ENCODE results near the gene NGB. TPM values are rescaled to one million over a fixed set of nuclear protein-coding genes. Genes with fewer than 3 reads are reported as not detected.

Gene NGB
- total RNA-seq, 1 experiment from 2014 or later = not detected

DNA sequence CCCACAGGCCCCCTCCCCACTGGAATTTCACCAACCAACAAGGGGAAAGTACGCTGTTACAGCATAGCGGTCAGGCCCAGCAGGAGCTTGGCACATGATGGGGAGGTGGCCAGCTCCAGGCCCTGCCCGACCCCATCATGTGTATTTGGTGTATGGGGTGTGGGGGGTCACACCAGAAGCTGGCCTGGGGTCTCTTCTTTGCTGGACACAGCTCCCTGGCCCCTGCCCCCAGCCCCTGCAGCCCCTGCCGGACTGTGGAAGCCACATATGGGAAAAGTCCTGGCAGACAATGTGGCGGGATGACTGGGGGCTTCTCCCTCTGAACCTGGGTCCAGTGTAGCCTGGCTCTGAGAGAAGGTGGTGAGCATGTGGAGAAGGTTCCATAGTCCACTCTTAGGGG, 12.4 kb downstream of the NGB start:
- no peak for DNase-seq (ENCODE audit: low read depth, low spot score)
- CTCF ChIA-PET = no interaction called here
- Histone ChIP-seq H2AFZ (ENCODE audit: low read depth, low read length, poor library complexity, severe bottlenecking) (no peak overlapping the region), H3K79me2 (ENCODE audit: insufficient read depth, low read length) (no peaks in the 10 kb centered on the region), H3K27ac (ENCODE audit: low read depth, low read length) (no peak overlapping the region), H3K4me3 (replicated peaks in 1 of 2; ENCODE audit: low read depth in 1 of 2, low read length in 2 of 2) (no peak overlapping the region), H3K9me3 (ENCODE audit: control insufficient read depth in 1 of 2, insufficient read depth in 1 of 2, low read depth in 1 of 2, low read length in 2 of 2) (no peaks in the 10 kb centered on the region), H4K20me1 (ENCODE audit: insufficient read depth) (no peaks in the 10 kb centered on the region), H3K9ac (ENCODE audit: low read length) (no peak overlapping the region), H3K27me3 (ENCODE audit: insufficient read depth, low read length) (no peaks in the 10 kb centered on the region), H3K4me2 (ENCODE audit: low read length) (no peak overlapping the region), H3K9me2 (ENCODE audit: insufficient read depth) (no peaks in the 10 kb centered on the region), H3K4me1 (ENCODE audit: control insufficient read depth in 1 of 2, insufficient read depth in 2 of 2, low read length in 2 of 2) (no peaks in the 10 kb centered on the region), H3K36me3 (ENCODE audit: control insufficient read depth in 1 of 2, insufficient read depth in 2 of 2, low read length in 2 of 2) (no peaks in the 10 kb centered on the region)
- ATAC-seq = no peak
- TF ChIP-seq SP1 (IDR thresholded peaks at IDR 0.05; ENCODE audit: low read depth) (no peak), EZH2 (IDR thresholded peaks at IDR 0.05) (no peak), CEBPB (IDR thresholded peaks at IDR 0.05; ENCODE audit: low read depth) (no peak), SRF (IDR thresholded peaks at IDR 0.05; ENCODE audit: low read depth) (no peak), RAD21 (IDR thresholded peaks at IDR 0.05; ENCODE audit: low read depth) (no peak), YY1 (IDR thresholded peaks at IDR 0.05; ENCODE audit: extremely low read depth, insufficient replicate concordance, low read depth, low read length) (no peak), CBX3 (IDR thresholded peaks at IDR 0.05; ENCODE audit: low read depth) (no peak), JUND (IDR thresholded peaks at IDR 0.05) (no peak), EGR1 (IDR thresholded peaks at IDR 0.05; ENCODE audit: low read depth) (no peak), SIN3A (IDR thresholded peaks at IDR 0.05; ENCODE audit: low read depth) (no peak), ZNF274 (IDR thresholded peaks at IDR 0.05; ENCODE audit: low read depth, low read length) (no peak), POLR2AphosphoS5 (IDR thresholded peaks at IDR 0.05; ENCODE audit: low read depth, low read length) (no peak), ZFX (IDR thresholded peaks at IDR 0.05) (no peak), POLR2A (IDR thresholded peaks at IDR 0.05; ENCODE audit: borderline replicate concordance, extremely low read depth, insufficient read depth, insufficient read length) (no peak), EZH2phosphoT487 (IDR thresholded peaks at IDR 0.05; ENCODE audit: borderline replicate concordance) (no peak), ELF1 (IDR thresholded peaks at IDR 0.05; ENCODE audit: borderline replicate concordance, low read depth) (no peak)
- TF ChIP-seq, protein P1, sequence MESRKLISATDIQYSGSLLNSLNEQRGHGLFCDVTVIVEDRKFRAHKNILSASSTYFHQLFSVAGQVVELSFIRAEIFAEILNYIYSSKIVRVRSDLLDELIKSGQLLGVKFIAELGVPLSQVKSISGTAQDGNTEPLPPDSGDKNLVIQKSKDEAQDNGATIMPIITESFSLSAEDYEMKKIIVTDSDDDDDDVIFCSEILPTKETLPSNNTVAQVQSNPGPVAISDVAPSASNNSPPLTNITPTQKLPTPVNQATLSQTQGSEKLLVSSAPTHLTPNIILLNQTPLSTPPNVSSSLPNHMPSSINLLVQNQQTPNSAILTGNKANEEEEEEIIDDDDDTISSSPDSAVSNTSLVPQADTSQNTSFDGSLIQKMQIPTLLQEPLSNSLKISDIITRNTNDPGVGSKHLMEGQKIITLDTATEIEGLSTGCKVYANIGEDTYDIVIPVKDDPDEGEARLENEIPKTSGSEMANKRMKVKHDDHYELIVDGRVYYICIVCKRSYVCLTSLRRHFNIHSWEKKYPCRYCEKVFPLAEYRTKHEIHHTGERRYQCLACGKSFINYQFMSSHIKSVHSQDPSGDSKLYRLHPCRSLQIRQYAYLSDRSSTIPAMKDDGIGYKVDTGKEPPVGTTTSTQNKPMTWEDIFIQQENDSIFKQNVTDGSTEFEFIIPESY (IDR thresholded peaks at IDR 0.05; ENCODE audit: extremely low read depth, insufficient replicate concordance, low read length) = no peak
- TF ChIP-seq, protein P2, sequence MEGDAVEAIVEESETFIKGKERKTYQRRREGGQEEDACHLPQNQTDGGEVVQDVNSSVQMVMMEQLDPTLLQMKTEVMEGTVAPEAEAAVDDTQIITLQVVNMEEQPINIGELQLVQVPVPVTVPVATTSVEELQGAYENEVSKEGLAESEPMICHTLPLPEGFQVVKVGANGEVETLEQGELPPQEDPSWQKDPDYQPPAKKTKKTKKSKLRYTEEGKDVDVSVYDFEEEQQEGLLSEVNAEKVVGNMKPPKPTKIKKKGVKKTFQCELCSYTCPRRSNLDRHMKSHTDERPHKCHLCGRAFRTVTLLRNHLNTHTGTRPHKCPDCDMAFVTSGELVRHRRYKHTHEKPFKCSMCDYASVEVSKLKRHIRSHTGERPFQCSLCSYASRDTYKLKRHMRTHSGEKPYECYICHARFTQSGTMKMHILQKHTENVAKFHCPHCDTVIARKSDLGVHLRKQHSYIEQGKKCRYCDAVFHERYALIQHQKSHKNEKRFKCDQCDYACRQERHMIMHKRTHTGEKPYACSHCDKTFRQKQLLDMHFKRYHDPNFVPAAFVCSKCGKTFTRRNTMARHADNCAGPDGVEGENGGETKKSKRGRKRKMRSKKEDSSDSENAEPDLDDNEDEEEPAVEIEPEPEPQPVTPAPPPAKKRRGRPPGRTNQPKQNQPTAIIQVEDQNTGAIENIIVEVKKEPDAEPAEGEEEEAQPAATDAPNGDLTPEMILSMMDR (IDR thresholded peaks at IDR 0.05 in 2 of 3, conservative IDR thresholded peaks at IDR 0.05 in 1 of 3; ENCODE audit: borderline replicate concordance in 1 of 3, insufficient read depth in 1 of 3, low read depth in 2 of 3, low read length in 2 of 3) = no peak
- TF ChIP-seq, protein P3, sequence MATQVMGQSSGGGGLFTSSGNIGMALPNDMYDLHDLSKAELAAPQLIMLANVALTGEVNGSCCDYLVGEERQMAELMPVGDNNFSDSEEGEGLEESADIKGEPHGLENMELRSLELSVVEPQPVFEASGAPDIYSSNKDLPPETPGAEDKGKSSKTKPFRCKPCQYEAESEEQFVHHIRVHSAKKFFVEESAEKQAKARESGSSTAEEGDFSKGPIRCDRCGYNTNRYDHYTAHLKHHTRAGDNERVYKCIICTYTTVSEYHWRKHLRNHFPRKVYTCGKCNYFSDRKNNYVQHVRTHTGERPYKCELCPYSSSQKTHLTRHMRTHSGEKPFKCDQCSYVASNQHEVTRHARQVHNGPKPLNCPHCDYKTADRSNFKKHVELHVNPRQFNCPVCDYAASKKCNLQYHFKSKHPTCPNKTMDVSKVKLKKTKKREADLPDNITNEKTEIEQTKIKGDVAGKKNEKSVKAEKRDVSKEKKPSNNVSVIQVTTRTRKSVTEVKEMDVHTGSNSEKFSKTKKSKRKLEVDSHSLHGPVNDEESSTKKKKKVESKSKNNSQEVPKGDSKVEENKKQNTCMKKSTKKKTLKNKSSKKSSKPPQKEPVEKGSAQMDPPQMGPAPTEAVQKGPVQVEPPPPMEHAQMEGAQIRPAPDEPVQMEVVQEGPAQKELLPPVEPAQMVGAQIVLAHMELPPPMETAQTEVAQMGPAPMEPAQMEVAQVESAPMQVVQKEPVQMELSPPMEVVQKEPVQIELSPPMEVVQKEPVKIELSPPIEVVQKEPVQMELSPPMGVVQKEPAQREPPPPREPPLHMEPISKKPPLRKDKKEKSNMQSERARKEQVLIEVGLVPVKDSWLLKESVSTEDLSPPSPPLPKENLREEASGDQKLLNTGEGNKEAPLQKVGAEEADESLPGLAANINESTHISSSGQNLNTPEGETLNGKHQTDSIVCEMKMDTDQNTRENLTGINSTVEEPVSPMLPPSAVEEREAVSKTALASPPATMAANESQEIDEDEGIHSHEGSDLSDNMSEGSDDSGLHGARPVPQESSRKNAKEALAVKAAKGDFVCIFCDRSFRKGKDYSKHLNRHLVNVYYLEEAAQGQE (IDR thresholded peaks at IDR 0.05; ENCODE audit: low read depth) = no peak
- TF ChIP-seq, protein P4, sequence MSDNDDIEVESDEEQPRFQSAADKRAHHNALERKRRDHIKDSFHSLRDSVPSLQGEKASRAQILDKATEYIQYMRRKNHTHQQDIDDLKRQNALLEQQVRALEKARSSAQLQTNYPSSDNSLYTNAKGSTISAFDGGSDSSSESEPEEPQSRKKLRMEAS (IDR thresholded peaks at IDR 0.05) = no peak
- intact Hi-C loops (cut with micrococcal nuclease) = no loop called here
- BruUV-seq (replicated peaks) = no TSS peak
- POLR2A ChIA-PET = no interaction called here
- RAD21 ChIA-PET (ENCODE audit: low non-redundant PET in 1 of 2, low total read pairs in 2 of 2, uncharacterized antibody in 2 of 2, unreplicated experiment in 2 of 2) = no interaction called here

Data from HCT116 (cell line).